ENCODE data around the gene INAFM2.

Gene INAFM2

DNA sequence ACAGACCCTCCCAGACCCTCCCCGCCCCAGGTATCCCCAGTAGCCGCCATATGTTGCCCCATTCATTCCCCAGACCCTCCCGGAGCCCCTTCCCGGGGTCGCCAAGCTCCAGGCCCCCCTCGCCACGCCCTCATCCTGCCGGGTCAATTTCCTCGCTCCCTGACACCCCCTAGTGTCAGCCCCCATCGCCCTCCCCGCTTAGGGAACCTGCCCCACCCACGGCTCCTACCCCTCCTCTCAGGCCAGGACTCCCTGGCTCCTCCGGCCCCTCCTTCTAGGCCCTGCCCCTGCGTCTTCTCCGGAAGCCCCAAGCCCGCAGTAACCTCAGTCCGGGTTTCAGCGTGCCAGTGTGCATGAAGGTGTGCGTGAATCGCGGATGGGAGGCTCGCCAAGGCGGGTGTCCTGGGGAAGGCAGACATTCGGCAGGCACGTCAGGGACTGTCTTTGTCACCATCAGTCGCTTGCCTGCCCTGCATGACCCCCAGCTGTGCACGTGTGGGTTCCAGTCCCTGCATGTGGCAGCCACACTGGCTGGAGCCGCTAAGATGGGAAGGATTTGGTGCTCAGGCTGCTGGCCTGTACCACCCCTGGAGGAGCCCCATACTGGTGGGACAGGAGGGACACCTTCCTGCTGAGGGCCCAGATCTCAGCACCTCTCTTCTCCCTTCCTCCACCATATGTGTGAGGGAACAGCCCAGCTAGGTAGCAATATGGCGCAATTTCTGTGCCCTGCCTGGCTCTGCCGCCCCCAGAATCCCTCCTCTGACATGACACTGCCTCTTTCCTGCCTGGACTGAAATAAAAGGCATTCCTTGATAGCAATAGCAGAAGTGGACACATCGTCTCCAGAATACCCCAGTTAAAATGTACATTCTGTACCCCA is 35.2 kb downstream of the INAFM2 start:
- no peak for DNase-seq (ENCODE audit: low read depth in 4 of 4, low spot score in 1 of 4)

DNA sequence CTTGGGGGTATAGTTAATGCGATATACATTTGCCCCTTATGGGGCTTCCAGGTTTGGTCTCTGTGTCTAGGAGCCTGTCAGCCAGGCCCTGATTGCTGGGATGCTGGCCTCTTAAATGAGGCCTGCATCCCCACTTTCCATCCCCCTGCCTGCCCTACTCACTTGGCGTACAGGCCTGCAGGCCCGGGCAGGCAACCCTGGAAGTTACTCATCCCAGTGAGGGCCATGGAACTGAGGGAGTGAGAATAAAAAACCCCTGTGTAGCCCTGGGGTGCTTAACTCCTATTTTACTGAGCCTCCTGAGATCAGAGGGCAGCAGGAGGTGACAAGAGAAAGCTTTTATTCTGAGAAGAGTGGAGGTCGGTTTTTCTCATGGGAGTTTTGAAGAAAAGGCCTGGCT is 36.5 kb downstream of the INAFM2 start:
- DNase-seq (ENCODE audit: low read depth in 4 of 4, low spot score in 1 of 4): no peak

DNA sequence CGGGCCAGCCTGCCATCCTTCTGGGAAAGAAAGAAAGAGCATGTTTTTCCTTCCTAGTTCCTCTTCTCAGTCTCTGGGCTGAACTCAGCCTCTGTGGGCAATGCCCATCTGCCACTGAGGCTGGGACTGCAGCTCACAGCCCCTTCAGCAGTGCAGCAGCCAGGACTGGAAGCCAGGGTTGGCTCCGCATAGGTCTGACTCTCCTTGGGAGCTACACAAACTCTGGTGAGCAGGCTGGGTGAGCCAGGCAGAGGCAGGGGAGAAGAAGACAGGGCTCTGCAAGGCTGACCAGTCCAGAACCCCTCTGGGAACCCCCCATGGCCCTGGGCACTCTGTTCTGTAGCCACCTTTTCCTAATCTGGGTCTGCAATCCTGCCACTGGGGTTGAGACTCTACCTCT is 38.1 kb downstream of the INAFM2 start:
- DNase-seq (ENCODE audit: low read depth in 4 of 4, low spot score in 1 of 4): no peak

DNA sequence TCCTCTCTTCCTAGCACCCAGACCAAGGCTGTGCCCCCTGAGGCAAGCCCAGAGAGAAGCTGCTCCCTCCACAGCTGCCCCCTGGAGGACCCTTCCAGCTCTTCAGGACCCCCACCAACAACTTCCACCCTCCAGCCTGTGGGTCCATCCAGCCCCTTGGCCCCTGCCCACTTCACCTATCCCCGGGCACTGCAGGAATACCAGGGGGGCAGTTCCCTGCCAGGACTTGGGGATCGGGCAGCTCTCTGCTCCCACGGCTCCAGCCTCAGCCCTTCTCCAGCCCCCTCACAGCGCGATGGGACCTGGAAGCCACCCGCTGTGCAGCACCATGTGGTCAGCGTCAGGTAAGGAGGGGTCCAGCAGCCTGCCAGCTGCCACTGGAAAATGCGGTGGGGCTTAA is 40.1 kb downstream of the INAFM2 start:
- DNase-seq (ENCODE audit: low read depth in 4 of 4, low spot score in 1 of 4): no peak

DNA sequence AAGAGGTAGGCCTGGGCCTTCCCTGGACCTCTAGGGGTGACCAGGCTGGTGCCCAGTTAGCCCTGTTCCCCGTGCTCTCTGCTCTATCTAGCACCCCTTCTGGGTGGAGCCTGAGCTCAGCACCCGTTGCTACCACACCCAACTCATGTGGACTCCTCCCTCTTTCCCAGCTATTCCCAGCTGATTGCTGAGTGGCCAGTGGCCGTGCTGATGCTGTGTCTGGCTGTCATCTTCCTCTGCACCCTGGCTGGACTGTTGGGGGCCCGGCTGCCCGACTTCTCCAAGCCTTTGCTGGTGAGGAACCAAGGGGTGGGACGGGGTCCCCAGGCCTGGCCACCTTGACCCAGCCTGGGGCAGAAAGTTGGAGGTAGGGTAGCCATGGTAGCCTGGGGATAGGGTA is 40.8 kb downstream of the INAFM2 start:
- no peak for DNase-seq (ENCODE audit: low read depth in 4 of 4, low spot score in 1 of 4)

DNA sequence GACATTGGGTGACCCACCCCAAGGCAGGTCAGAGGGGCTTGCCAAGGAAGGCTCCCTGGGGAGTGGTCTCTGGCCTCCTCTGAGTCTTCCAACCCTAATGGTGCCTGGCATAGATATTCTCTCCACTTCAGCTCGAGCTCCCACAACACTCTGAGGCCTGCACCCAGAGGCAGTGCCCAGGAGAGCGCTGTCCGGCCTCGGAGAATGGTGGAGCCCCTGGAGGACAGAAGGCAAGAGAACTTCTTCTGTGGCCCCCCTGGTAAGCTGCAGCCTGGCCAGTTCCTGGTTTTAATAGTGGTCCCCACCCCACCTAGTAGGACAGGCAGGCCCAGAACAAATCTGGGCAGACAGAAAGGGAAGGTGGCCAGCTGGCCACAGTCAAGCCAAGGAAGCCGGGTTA is 41.5 kb downstream of the INAFM2 start:
- no peak for DNase-seq (ENCODE audit: low read depth in 4 of 4, low spot score in 1 of 4)

DNA sequence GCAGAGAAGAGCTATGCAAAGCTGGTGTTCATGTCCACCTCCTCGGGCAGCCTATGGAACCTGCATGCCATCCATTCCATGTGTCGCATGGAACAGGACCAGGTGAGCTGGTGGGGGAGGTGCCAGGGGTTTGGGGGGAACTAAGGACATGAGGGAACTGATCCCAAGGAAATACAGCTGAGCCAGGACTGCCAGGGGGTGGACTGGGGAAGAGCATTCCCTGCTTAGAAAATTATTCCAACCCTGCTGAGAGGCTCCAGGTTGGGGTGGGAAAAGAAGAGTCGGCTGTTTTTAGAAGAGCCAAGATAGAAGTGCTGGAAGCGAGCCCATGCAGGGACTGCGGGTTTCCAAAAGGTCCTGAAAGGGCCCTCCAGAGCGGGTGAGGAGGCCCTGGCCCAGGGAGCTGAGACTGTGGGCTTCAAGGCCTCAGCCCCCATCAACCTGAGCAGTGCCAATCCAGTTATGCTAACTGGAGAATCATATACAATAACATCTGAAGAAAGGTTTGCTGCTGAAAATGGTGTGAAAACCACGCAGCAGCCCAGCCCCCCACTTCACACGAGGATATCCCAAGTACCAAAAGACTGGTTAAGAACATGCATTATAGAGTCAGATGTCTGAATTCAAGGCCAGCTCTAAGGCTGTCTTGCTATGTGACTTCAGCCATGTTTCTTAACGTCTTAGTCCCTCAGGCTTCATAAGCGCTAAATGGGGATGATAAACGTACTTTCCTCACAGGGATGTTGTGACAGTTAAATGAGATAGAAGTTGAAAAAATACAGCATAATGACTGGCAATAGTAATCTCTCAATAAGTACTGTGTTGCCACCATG is 42.3 kb downstream of the INAFM2 start:
- DNase-seq (ENCODE audit: low read depth in 4 of 4, low spot score in 1 of 4): no peak

DNA sequence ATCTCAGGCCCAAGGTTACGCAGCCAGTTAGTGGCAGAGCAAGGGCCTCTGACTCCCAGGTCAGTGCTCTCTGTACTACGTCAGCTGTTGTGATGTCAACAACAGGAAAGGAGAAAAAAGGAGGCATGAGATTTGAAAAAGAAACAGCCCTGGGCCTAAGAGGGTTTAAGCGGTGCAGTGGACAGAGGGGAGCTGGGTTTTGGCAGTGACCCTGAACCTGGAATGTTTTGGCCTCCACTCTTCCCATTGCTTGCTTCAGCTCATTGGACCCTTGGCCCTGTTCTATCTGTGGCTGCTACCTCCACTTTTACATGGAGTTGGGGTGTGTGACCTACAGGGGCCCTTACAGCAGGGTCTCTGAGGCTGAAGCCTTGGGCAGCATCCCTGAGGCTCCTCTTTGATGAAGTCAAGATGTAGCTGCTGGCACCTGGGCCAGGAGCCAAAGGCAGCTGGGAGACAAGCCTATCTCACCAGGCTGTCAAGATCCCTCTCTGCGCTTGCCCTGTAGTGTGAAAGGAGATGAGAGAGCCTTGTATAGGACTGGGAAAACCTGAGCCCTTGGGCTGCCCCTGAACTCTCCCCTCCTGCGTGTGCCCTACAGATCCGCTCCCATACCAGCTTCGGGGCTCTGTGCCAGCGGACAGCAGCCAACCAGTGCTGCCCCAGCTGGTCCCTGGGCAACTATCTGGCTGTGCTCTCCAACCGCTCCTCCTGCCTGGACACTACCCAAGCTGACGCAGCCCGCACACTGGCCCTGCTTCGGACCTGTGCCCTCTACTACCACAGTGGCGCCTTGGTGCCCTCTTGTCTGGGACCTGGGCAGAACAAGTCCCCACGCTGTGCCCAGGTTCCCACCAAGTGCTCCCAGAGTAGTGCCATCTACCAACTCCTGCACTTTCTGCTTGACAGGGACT is 43.2 kb downstream of the INAFM2 start:
- no peak for DNase-seq (ENCODE audit: low read depth in 4 of 4, low spot score in 1 of 4)

DNA sequence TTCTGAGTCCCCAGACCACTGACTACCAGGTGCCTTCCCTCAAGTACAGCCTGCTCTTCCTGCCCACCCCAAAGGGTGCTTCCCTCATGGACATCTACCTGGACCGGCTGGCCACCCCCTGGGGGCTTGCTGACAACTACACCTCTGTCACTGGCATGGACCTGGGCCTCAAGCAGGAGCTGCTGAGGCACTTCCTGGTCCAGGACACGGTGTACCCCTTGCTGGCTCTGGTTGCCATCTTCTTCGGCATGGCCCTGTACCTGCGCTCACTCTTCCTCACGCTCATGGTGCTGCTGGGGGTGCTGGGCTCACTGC is 43.8 kb downstream of the INAFM2 start:
- DNase-seq (ENCODE audit: low read depth in 4 of 4, low spot score in 1 of 4): no peak

DNA sequence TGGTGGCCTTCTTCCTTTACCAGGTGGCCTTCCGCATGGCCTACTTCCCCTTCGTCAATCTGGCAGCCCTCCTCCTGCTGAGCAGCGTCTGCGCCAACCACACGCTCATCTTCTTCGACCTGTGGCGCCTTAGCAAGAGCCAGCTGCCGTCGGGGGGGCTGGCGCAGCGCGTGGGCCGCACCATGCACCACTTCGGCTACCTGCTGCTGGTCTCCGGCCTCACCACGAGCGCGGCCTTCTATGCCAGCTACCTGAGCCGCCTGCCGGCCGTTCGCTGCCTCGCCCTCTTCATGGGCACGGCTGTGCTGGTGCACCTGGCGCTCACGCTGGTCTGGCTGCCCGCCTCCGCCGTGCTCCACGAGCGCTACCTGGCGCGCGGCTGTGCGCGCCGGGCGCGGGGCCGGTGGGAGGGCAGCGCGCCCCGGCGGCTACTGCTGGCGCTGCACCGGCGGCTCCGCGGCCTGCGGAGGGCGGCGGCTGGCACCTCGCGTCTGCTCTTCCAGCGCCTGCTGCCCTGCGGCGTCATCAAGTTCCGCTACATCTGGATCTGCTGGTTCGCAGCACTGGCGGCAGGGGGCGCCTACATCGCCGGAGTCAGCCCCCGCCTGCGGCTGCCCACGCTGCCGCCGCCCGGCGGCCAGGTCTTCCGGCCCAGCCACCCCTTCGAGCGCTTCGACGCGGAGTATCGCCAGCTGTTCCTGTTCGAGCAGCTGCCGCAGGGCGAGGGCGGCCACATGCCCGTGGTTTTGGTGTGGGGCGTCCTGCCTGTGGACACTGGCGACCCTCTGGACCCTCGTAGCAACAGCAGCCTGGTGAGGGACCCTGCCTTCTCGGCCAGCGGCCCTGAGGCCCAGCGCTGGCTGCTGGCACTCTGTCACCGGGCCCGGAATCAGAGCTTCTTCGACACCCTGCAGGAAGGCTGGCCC is 44.5 kb downstream of the INAFM2 start:
- peak; percentile 54 to 80 (median 62) for DNase-seq (ENCODE audit: low read depth in 4 of 4, low spot score in 1 of 4)

DNA sequence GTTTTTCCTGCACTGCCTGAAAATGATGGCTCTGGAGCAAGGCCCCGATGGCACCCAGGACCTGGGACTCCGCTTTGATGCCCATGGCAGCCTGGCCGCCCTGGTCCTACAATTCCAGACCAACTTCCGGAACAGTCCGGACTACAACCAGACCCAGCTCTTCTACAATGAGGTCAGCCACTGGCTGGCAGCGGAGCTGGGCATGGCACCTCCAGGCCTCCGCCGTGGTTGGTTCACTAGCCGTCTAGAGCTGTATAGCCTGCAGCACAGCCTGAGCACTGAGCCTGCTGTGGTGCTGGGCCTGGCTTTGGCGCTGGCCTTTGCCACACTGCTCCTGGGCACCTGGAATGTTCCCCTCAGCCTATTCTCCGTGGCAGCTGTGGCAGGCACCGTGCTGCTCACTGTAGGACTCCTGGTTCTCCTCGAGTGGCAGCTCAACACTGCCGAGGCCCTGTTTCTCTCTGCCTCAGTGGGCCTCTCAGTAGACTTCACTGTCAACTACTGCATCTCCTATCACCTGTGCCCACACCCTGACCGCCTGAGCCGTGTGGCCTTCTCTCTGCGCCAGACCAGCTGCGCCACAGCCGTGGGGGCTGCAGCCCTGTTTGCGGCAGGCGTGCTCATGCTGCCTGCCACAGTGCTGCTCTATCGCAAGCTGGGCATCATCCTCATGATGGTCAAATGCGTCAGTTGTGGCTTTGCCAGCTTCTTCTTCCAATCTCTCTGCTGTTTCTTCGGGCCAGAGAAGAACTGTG is 45.4 kb downstream of the INAFM2 start:
- DNase-seq (ENCODE audit: low read depth in 4 of 4, low spot score in 1 of 4): no peak

DNA sequence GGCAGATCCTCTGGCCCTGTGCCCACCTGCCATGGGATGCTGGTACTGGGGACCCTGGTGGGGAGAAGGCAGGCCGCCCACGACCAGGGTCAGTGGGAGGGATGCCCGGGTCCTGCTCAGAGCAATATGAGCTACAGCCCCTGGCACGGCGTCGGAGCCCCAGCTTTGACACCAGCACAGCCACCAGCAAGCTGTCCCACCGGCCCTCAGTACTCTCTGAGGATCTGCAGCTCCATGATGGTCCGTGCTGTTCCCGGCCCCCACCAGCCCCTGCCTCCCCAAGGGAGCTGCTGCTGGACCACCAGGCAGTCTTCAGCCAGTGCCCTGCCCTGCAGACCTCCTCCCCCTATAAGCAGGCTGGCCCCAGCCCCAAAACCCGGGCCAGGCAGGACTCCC is 46.0 kb downstream of the INAFM2 start:
- no peak for DNase-seq (ENCODE audit: low read depth in 4 of 4, low spot score in 1 of 4)

DNA sequence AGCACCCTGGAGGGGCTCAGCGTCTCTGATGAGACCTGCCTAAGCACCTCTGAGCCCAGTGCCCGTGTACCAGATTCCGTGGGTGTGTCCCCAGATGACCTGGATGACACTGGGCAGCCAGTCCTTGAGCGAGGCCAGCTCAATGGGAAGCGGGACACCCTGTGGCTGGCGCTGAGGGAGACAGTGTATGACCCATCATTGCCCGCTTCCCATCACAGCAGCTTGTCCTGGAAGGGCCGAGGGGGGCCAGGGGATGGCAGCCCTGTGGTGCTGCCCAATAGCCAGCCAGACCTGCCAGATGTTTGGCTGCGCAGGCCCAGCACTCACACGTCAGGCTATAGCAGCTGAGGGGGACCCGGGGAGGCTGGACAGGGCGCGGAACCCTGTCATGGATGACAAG is 46.5 kb downstream of the INAFM2 start:
- DNase-seq (ENCODE audit: low read depth in 4 of 4, low spot score in 1 of 4): no peak

DNA sequence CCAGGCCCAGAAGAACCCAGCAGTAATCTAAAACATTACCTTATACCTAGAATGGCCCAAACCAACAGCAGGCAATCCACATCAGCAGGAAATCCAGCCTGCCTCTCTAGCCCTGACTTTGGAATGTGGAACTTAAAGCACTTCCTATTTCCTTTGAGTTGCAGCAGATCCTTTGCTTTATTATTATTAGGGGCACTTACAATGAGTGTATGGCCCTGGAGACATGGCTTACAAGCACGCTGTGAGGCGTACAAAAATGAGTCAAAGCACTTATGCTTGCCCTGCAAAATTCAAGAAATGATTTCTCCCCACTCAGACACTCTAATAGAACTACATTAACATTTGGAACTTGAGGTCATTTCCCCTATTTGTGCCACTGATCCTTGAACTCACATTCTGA is 49.5 kb downstream of the INAFM2 start:
- no peak for DNase-seq (ENCODE audit: low read depth in 4 of 4, low spot score in 1 of 4)
